Gastrocnemius medialis (tissue), 4 donors: ENCODE data around the gene SRCAP. TPM values are rescaled to one million over a fixed set of nuclear protein-coding genes. Genes with fewer than 3 reads are reported as not detected.

Experiments
- ATAC-seq, 2 donors: fragments of 150-250 bp; one replicate each; pipeline ENCODE4 v1.9.1; 2016
- DNase-seq, 2 donors: peaks; one replicate each; pipeline ENCODE4 v3.0.0-alpha.2; 2019
- H3K27ac ChIP-seq, 4 donors: fragments of 200-600 bp; sonication (generic); 1 replicate in 1 of 4; 2 replicates in 3 of 4; pipeline ENCODE4 v1.5.1; 2016 to 2018; ENCODE audit warnings: mild to moderate bottlenecking in 2 of 4, moderate library complexity in 1 of 4
- H3K27me3 ChIP-seq, 3 donors: fragments of 200-600 bp; sonication (generic) in 2 of 3; 1 replicate in 1 of 3; 2 replicates in 2 of 3; pipeline versions ENCODE4 v1.5.1 to v1.6.0; 2016 to 2019; ENCODE audit warnings: mild to moderate bottlenecking in 1 of 3, moderate library complexity in 1 of 3
- H3K36me3 ChIP-seq, 2 donors: fragments of 200-600 bp; sonication (generic) in 1 of 2; one replicate each; pipeline ENCODE4 v1.5.1; 2017 to 2018
- H3K4me1 ChIP-seq, 2 donors: fragments of 200-600 bp; sonication (generic) in 1 of 2; one replicate each; pipeline ENCODE4 v1.5.1; 2016 to 2017; ENCODE audit warnings: mild to moderate bottlenecking in 2 of 2
- H3K4me3 ChIP-seq, 4 donors: fragments of 200-600 bp; sonication (generic) in 3 of 4; 1 replicate in 1 of 4; 2 replicates in 3 of 4; pipeline ENCODE4 v1.5.1; 2016 to 2019; ENCODE audit warnings: mild to moderate bottlenecking in 2 of 4
- H3K9me3 ChIP-seq, 3 donors: fragments of 200-600 bp; sonication (generic) in 2 of 3; 1 replicate in 1 of 3; 2 replicates in 2 of 3; pipeline ENCODE4 v1.5.1; 2016 to 2019
- POLR2A ChIP-seq, 2 donors: fragments of 450-650 bp; IDR thresholded peaks; one replicate each; pipeline ENCODE4 v1.6.1; 2017; ENCODE audit warnings: antibody characterized with exemption in 2 of 2, mild to moderate bottlenecking in 2 of 2, moderate library complexity in 2 of 2
- in situ Hi-C, 4 donors: fragments of 200-750 bp; cut with MboI; loops; one replicate each; pipeline versions ENCODE4 v1.15.0 to v1.8.0; 2017; ENCODE audit warnings: low sequenced_read_pairs in 4 of 4
- intact Hi-C: fragments of 100-400 bp; cut with DNase I; formaldehyde crosslinking; loops from one replicate; pipeline ENCODE4 v1.15.1; 2023; ENCODE audit warnings: low total_unique reads
- total RNA-seq, 4 donors: library from RNA; depleted of rRNA; stranded (reverse); fragments of >200 nt; gene quantifications; one replicate each; pipeline versions ENCODE4 v1.1.0 to v1.2.3, GENCODE V29; 2016
- TF ChIP-seq, protein P1 (sequence below), 5 experiments: fragments of 450-650 bp in 3 of 5; fragments of 200-600 bp in 2 of 5; sonication (generic) in 2 of 5; IDR thresholded peaks in 4 of 5; conservative IDR thresholded peaks in 1 of 5; 1 replicate in 4 of 5; 2 replicates in 1 of 5; pipeline ENCODE4 v1.5.1; 2016 to 2019; ENCODE audit warnings: antibody characterized with exemption in 5 of 5, mild to moderate bottlenecking in 3 of 5, moderate library complexity in 3 of 5

The SRCAP gene
- total RNA-seq, 4 donors from 2014 or later: 15.3 to 25.5 (median 21.9) TPM

GRCh38 chr16:30655815-30656347 lies 43.1 kb upstream of the SRCAP start:
- ATAC-seq (no peak), DNase-seq (no peak)
- TF ChIP-seq, protein P1, sequence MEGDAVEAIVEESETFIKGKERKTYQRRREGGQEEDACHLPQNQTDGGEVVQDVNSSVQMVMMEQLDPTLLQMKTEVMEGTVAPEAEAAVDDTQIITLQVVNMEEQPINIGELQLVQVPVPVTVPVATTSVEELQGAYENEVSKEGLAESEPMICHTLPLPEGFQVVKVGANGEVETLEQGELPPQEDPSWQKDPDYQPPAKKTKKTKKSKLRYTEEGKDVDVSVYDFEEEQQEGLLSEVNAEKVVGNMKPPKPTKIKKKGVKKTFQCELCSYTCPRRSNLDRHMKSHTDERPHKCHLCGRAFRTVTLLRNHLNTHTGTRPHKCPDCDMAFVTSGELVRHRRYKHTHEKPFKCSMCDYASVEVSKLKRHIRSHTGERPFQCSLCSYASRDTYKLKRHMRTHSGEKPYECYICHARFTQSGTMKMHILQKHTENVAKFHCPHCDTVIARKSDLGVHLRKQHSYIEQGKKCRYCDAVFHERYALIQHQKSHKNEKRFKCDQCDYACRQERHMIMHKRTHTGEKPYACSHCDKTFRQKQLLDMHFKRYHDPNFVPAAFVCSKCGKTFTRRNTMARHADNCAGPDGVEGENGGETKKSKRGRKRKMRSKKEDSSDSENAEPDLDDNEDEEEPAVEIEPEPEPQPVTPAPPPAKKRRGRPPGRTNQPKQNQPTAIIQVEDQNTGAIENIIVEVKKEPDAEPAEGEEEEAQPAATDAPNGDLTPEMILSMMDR (IDR thresholded peaks at IDR 0.05 in 4 of 5, conservative IDR thresholded peaks at IDR 0.05 in 1 of 5): no peak
- TF ChIP-seq POLR2A (IDR thresholded peaks at IDR 0.05): no peak
- intact Hi-C loops: no loop called here
- Histone ChIP-seq H3K4me1 (peaks cover 28 to 36% of the 10 kb centered on the region in 2 donors), H3K9me3 (no peaks in the 10 kb centered on the region), H3K4me3 (no peak overlapping the region), H3K36me3 (peaks cover 3 to 50% of the 10 kb centered on the region in 2 donors), H3K27me3 (no peaks in the 10 kb centered on the region), H3K27ac (peak overlapping the region in 2 of 4 donors; percentile 93 to 94)
- in situ Hi-C loops: no loop called here

DNA sequence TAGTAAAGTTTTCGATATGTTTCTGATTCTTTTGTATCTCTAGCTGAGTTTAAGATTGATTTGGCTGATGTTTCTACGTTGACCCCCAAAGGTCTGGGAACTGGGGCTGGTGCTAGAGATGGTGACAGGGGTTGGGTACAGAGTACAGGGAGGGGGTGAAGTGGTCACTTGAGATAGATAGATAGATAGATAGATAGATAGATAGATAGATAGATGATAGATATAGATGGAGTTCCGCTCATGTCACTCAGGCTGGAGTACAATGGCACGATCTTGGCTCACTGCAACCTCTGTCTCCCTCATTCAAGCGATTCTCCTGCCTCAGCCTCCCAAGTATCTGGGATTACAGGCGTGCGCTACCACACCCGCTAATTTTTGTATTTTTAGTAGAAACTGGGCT lies 42.6 kb upstream of the SRCAP start:
- DNase-seq (no peak), ATAC-seq (no peak)
- Histone ChIP-seq H3K36me3 (peaks cover 3 to 54% of the 10 kb centered on the region in 2 donors), H3K4me1 (peaks cover 33 to 41% of the 10 kb centered on the region in 2 donors), H3K27ac (peak overlapping the region; percentile 89 to 99 (median 94)), H3K9me3 (no peaks in the 10 kb centered on the region), H3K27me3 (no peaks in the 10 kb centered on the region), H3K4me3 (no peak overlapping the region)
- intact Hi-C loops (no loop called here), in situ Hi-C loops (no loop called here)
- TF ChIP-seq, protein P1 (IDR thresholded peaks at IDR 0.05 in 4 of 5, conservative IDR thresholded peaks at IDR 0.05 in 1 of 5): no peak
- no peak for TF ChIP-seq POLR2A (IDR thresholded peaks at IDR 0.05)

DNA sequence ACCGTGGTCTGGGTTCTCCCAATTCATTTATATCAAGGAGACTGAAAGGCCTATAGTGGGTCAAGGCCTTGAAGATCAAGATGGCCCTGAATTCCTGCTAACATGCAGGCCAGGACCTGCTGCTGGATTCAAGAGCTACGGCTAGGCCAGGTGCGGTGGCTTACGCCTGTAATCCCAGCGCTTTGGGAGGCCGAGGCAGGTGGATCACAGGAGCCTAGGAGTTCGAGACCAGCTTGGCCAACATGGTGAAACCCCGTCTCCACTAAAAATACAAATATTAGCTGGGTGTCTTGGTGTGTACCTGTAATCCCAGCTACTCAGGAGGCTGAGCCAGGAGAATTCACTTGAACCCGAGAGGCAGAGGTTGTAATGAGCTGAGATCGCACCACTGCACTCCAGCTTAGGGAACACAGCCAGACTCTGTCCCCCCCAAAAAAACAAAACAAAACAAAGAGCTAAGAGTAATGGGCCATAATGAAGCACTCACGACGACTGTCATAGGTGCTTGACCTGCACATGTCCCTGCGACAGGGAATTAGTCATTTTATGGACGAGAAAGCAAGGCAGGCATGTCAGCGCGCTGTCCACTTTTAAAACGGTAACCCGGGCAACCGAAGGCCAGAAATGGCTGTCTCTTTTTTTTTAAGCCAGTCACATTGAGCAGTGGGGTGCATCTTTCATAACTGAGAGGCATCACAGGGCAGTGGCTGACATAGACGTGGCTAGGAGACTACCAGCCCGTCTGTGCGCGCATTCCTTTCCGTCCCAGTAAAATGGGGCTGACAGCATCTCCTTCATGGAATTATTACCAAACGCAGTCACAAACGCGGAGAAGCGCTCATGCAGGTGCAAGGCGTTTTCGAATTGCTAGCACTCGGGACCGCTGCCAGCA lies 41.8 kb upstream of the SRCAP start:
- DNase-seq (no peak), ATAC-seq (peak in 1 of 2 donors; percentile 0)
- no peaks in the 10 kb centered on the region for H3K9me3 ChIP-seq
- intact Hi-C loops (no loop called here), in situ Hi-C loops (no loop called here)
- H3K27me3 ChIP-seq: no peaks in the 10 kb centered on the region
- H3K27ac ChIP-seq: peak overlapping the region; percentile 89 to 99 (median 94)
- peak overlapping the region; percentile 41 to 69 (median 55) for H3K4me3 ChIP-seq
- TF ChIP-seq, protein P1 (IDR thresholded peaks at IDR 0.05 in 4 of 5, conservative IDR thresholded peaks at IDR 0.05 in 1 of 5): no peak
- peak in 1 of 2 donors; percentile 6 for TF ChIP-seq POLR2A (IDR thresholded peaks at IDR 0.05)
- H3K36me3 ChIP-seq: peaks cover 3 to 53% of the 10 kb centered on the region in 2 donors
- H3K4me1 ChIP-seq: peaks cover 33 to 40% of the 10 kb centered on the region in 2 donors

- intact Hi-C loops (loop anchor here (1.0 to 2.0 kb wide), 5 partner anchors 8 to 415 kb away; partner anchors contain the start of gene PRR14), in situ Hi-C loops (no loop called here)
- peak; percentile 83 to 88 for TF ChIP-seq POLR2A (IDR thresholded peaks at IDR 0.05)
- TF ChIP-seq, protein P1 (IDR thresholded peaks at IDR 0.05 in 4 of 5, conservative IDR thresholded peaks at IDR 0.05 in 1 of 5): peak; percentile 64 to 90 (median 83)
- peaks cover 3 to 53% of the 10 kb centered on the region in 2 donors for H3K36me3 ChIP-seq
- peak within 1 kb of the TSS; percentile 93 to 99 (median 96) for H3K27ac ChIP-seq
- H3K27me3 ChIP-seq: no peaks in the 10 kb centered on the region
- peak; percentile 100 for DNase-seq
- H3K4me3 ChIP-seq: peak within 1 kb of the TSS; percentile 61 to 89 (median 79)
- peaks cover 32 to 33% of the 10 kb centered on the region in 2 donors for H3K4me1 ChIP-seq
- no peaks in the 10 kb centered on the region for H3K9me3 ChIP-seq
- ATAC-seq: peak; percentile 83 to 88
Measured at GRCh38 chr16:30657866-30658730, 40.9 kb upstream of the SRCAP start, which contains the start of gene FBRS. TSS of gene FBRS (plus strand) at chr16:30658431. CDS start at chr16:30659519, 1,088 bp downstream.
